ENCODE data around the gene MLYCD.

Gene MLYCD

GRCh38 chr16:83851473-83851872 lies 47.4 kb upstream of the MLYCD start:
- TF ChIP-seq EZH2phosphoT487 (IDR thresholded peaks at IDR 0.05; ENCODE audit: borderline replicate concordance, low read length) = no peak
- no peak for TF ChIP-seq CTCF (IDR thresholded peaks at IDR 0.05; ENCODE audit: low read depth, low read length, poor library complexity, severe bottlenecking)
- H3K4me1 ChIP-seq (ENCODE audit: control insufficient read depth, low read length) = no peaks in the 10 kb centered on the region
- H3K4me2 ChIP-seq (ENCODE audit: low read length) = no peak overlapping the region
- H3K9me2 ChIP-seq (replicated peaks; ENCODE audit: control insufficient read depth, low read length) = no peaks in the 10 kb centered on the region
- no peaks in the 10 kb centered on the region for H4K20me1 ChIP-seq (ENCODE audit: control insufficient read depth, insufficient read depth, low read depth, low read length)
- no peaks in the 10 kb centered on the region for H3K27me3 ChIP-seq (ENCODE audit: control insufficient read depth, low read length)
- no peak overlapping the region for H3K4me3 ChIP-seq (ENCODE audit: low read length)
- H3K79me2 ChIP-seq (ENCODE audit: control insufficient read depth, low read length) = no peaks in the 10 kb centered on the region
- H3K36me3 ChIP-seq (ENCODE audit: control insufficient read depth, low read length) = no peaks in the 10 kb centered on the region
- H3K9me3 ChIP-seq (ENCODE audit: control insufficient read depth, insufficient read depth, low read length) = no peaks in the 10 kb centered on the region
- no peaks in the 10 kb centered on the region for H3F3A ChIP-seq (ENCODE audit: control insufficient read depth, insufficient read depth)
- H3K27ac ChIP-seq (ENCODE audit: low read depth, low read length) = no peak overlapping the region

GRCh38 chr16:83852774-83853173 lies 46.1 kb upstream of the MLYCD start:
- TF ChIP-seq EZH2phosphoT487 (IDR thresholded peaks at IDR 0.05; ENCODE audit: borderline replicate concordance, low read length) = no peak
- TF ChIP-seq CTCF (IDR thresholded peaks at IDR 0.05; ENCODE audit: low read depth, low read length, poor library complexity, severe bottlenecking) = no peak
- Histone ChIP-seq H3K4me2 (ENCODE audit: low read length) (no peak overlapping the region), H3K9me2 (replicated peaks; ENCODE audit: control insufficient read depth, low read length) (no peaks in the 10 kb centered on the region), H4K20me1 (ENCODE audit: control insufficient read depth, insufficient read depth, low read depth, low read length) (no peaks in the 10 kb centered on the region), H3F3A (ENCODE audit: control insufficient read depth, insufficient read depth) (no peaks in the 10 kb centered on the region), H3K9me3 (ENCODE audit: control insufficient read depth, insufficient read depth, low read length) (no peaks in the 10 kb centered on the region), H3K27me3 (ENCODE audit: control insufficient read depth, low read length) (no peaks in the 10 kb centered on the region), H3K27ac (ENCODE audit: low read depth, low read length) (no peak overlapping the region), H3K36me3 (ENCODE audit: control insufficient read depth, low read length) (no peaks in the 10 kb centered on the region), H3K4me1 (ENCODE audit: control insufficient read depth, low read length) (no peaks in the 10 kb centered on the region), H3K79me2 (ENCODE audit: control insufficient read depth, low read length) (no peaks in the 10 kb centered on the region), H3K4me3 (ENCODE audit: low read length) (no peak overlapping the region)

GRCh38 chr16:83853834-83854233 lies 45.1 kb upstream of the MLYCD start:
- Histone ChIP-seq H3K9me3 (ENCODE audit: control insufficient read depth, insufficient read depth, low read length) (no peaks in the 10 kb centered on the region), H3K27ac (ENCODE audit: low read depth, low read length) (no peak overlapping the region), H3K4me1 (ENCODE audit: control insufficient read depth, low read length) (no peaks in the 10 kb centered on the region), H3K36me3 (ENCODE audit: control insufficient read depth, low read length) (no peaks in the 10 kb centered on the region), H3F3A (ENCODE audit: control insufficient read depth, insufficient read depth) (no peaks in the 10 kb centered on the region), H3K4me2 (ENCODE audit: low read length) (no peak overlapping the region), H3K79me2 (ENCODE audit: control insufficient read depth, low read length) (no peaks in the 10 kb centered on the region), H3K4me3 (ENCODE audit: low read length) (no peak overlapping the region), H3K27me3 (ENCODE audit: control insufficient read depth, low read length) (no peaks in the 10 kb centered on the region), H4K20me1 (ENCODE audit: control insufficient read depth, insufficient read depth, low read depth, low read length) (no peaks in the 10 kb centered on the region), H3K9me2 (replicated peaks; ENCODE audit: control insufficient read depth, low read length) (no peaks in the 10 kb centered on the region)
- no peak for TF ChIP-seq CTCF (IDR thresholded peaks at IDR 0.05; ENCODE audit: low read depth, low read length, poor library complexity, severe bottlenecking)
- no peak for TF ChIP-seq EZH2phosphoT487 (IDR thresholded peaks at IDR 0.05; ENCODE audit: borderline replicate concordance, low read length)

- no peaks in the 10 kb centered on the region for H3K36me3 ChIP-seq (ENCODE audit: control insufficient read depth, low read length)
- no peaks in the 10 kb centered on the region for H3K9me3 ChIP-seq (ENCODE audit: control insufficient read depth, insufficient read depth, low read length)
- no peaks in the 10 kb centered on the region for H3K9me2 ChIP-seq (replicated peaks; ENCODE audit: control insufficient read depth, low read length)
- H3K4me2 ChIP-seq (ENCODE audit: low read length) = no peak overlapping the region
- no peaks in the 10 kb centered on the region for H4K20me1 ChIP-seq (ENCODE audit: control insufficient read depth, insufficient read depth, low read depth, low read length)
- H3K27ac ChIP-seq (ENCODE audit: low read depth, low read length) = no peak overlapping the region
- H3K79me2 ChIP-seq (ENCODE audit: control insufficient read depth, low read length) = no peaks in the 10 kb centered on the region
- no peaks in the 10 kb centered on the region for H3F3A ChIP-seq (ENCODE audit: control insufficient read depth, insufficient read depth)
- TF ChIP-seq CTCF (IDR thresholded peaks at IDR 0.05; ENCODE audit: low read depth, low read length, poor library complexity, severe bottlenecking) (no peak), EZH2phosphoT487 (IDR thresholded peaks at IDR 0.05; ENCODE audit: borderline replicate concordance, low read length) (no peak)
- no peaks in the 10 kb centered on the region for H3K27me3 ChIP-seq (ENCODE audit: control insufficient read depth, low read length)
- no peaks in the 10 kb centered on the region for H3K4me1 ChIP-seq (ENCODE audit: control insufficient read depth, low read length)
- no peak overlapping the region for H3K4me3 ChIP-seq (ENCODE audit: low read length)
These were observed 44.5 kb upstream of the MLYCD start for GRCh38 chr16:83854420-83854819.

Measured in DOHH2 (cell line).